SK-N-SH treated with all-trans-retinoic acid at 6 μM for 48 hours (cell line): Measurements from ENCODE around the gene CBLL2.

Source experiments
- ATAC-seq: fragments of 200-7000 bp; cut with Tn5 transposase; 3 replicates; pipeline ENCODE4 v1.9.1; 2020; ENCODE audit warnings: mild to moderate bottlenecking, moderate library complexity
- ARNTL ChIP-seq: fragments of 450-650 bp; formaldehyde crosslinking; IDR thresholded peaks from 2 replicates; pipeline ENCODE4 v1.5.0; 2020; ENCODE audit warnings: low read depth, mild to moderate bottlenecking, moderate library complexity, borderline replicate concordance
- BACH2 ChIP-seq: fragments of 250-450 bp; sonication (Bioruptor Pico); IDR thresholded peaks from 2 replicates; pipeline ENCODE4 v1.9.0; 2021; ENCODE audit warnings: mild to moderate bottlenecking, borderline replicate concordance
- CSDC2 ChIP-seq: fragments of 250-450 bp; sonication (Bioruptor Pico); IDR thresholded peaks from 2 replicates; pipeline ENCODE4 v1.5.0; 2020; ENCODE audit warnings: mild to moderate bottlenecking, moderate library complexity
- ESRRG ChIP-seq: fragments of 250-450 bp; sonication (Bioruptor Pico); IDR thresholded peaks from 2 replicates; pipeline ENCODE4 v1.6.1; 2021; ENCODE audit warnings: mild to moderate bottlenecking
- GLIS3 ChIP-seq: fragments of 250-450 bp; sonication (Bioruptor Pico); IDR thresholded peaks from 2 replicates; pipeline ENCODE4 v1.5.0; 2020; ENCODE audit warnings: mild to moderate bottlenecking, moderate library complexity
- ISL1 ChIP-seq: fragments of 250-450 bp; sonication (Bioruptor Pico); IDR thresholded peaks from 2 replicates; pipeline ENCODE4 v2.1.2; 2022; ENCODE audit warnings: mild to moderate bottlenecking, moderate library complexity
- OSR1 ChIP-seq: fragments of 250-450 bp; sonication (Bioruptor Pico); IDR thresholded peaks from 2 replicates; pipeline ENCODE4 v1.8.0; 2022; ENCODE audit warnings: moderate library complexity, mild to moderate bottlenecking, inconsistent platforms
- PPARA ChIP-seq: fragments of 250-450 bp; sonication (Bioruptor Pico); IDR thresholded peaks from 2 replicates; pipeline ENCODE4 v1.5.0; 2020; ENCODE audit warnings: mild to moderate bottlenecking, borderline replicate concordance
- RARB ChIP-seq: fragments of 250-450 bp; sonication (Bioruptor Pico); IDR thresholded peaks from 2 replicates; pipeline ENCODE4 v1.8.0; 2021; ENCODE audit warnings: mild to moderate bottlenecking, moderate library complexity
- TCF4 ChIP-seq: fragments of 250-450 bp; sonication (Bioruptor Pico); IDR thresholded peaks from 2 replicates; pipeline ENCODE4 v1.8.0; 2021; ENCODE audit warnings: mild to moderate bottlenecking, moderate library complexity, borderline replicate concordance
- TOX ChIP-seq: fragments of 250-450 bp; sonication (Bioruptor Pico); IDR thresholded peaks from 2 replicates; pipeline ENCODE4 v1.8.0; 2021; ENCODE audit warnings: mild to moderate bottlenecking, moderate library complexity, borderline replicate concordance
- ZC3H10 ChIP-seq: fragments of 250-450 bp; sonication (Bioruptor Pico); IDR thresholded peaks from 2 replicates; pipeline ENCODE4 v1.5.1; 2021; ENCODE audit warnings: mild to moderate bottlenecking, moderate library complexity
- ZFP3 ChIP-seq: fragments of 250-450 bp; sonication (Bioruptor Pico); IDR thresholded peaks from 2 replicates; pipeline ENCODE4 v1.5.0; 2020; ENCODE audit warnings: mild to moderate bottlenecking, moderate library complexity
- ZFP30 ChIP-seq: fragments of 450-650 bp; formaldehyde crosslinking; IDR thresholded peaks from 2 replicates; pipeline ENCODE4 v1.5.0; 2022; ENCODE audit warnings: mild to moderate bottlenecking, moderate library complexity
- ZNF565 ChIP-seq: fragments of 450-650 bp; formaldehyde crosslinking; conservative IDR thresholded peaks from 2 replicates; pipeline ENCODE4 v1.5.0; 2020; ENCODE audit warnings: low read depth, mild to moderate bottlenecking, moderate library complexity
- ZNF70 ChIP-seq: fragments of 450-650 bp; formaldehyde crosslinking; IDR thresholded peaks from 2 replicates; pipeline ENCODE4 v1.5.0; 2020; ENCODE audit warnings: mild to moderate bottlenecking, moderate library complexity
- ZNF8 ChIP-seq: fragments of 450-650 bp; formaldehyde crosslinking; IDR thresholded peaks from 2 replicates; pipeline ENCODE4 v1.5.0; 2020; ENCODE audit warnings: mild to moderate bottlenecking, moderate library complexity
- TF ChIP-seq, protein P1 (sequence below): fragments of 250-450 bp; sonication (Bioruptor Pico); IDR thresholded peaks from 2 replicates; pipeline ENCODE4 v1.5.1; 2021; ENCODE audit warnings: mild to moderate bottlenecking, moderate library complexity
- TF ChIP-seq, protein P2 (sequence below): fragments of 250-450 bp; sonication (Bioruptor Pico); IDR thresholded peaks from 2 replicates; pipeline ENCODE4 v1.8.0; 2020; ENCODE audit warnings: mild to moderate bottlenecking, moderate library complexity, borderline replicate concordance
- TF ChIP-seq, protein P3 (sequence below): fragments of 250-450 bp; sonication (Bioruptor Pico); IDR thresholded peaks from 2 replicates; pipeline ENCODE4 v1.8.0; 2021; ENCODE audit warnings: low read depth, mild to moderate bottlenecking, moderate library complexity, borderline replicate concordance
- TF ChIP-seq, protein P4 (sequence below): fragments of 250-450 bp; sonication (Bioruptor Pico); IDR thresholded peaks from 2 replicates; pipeline ENCODE4 v1.5.0; 2020; ENCODE audit warnings: mild to moderate bottlenecking, moderate library complexity
- TF ChIP-seq, protein P5 (sequence below): fragments of 250-450 bp; sonication (Bioruptor Pico); IDR thresholded peaks from 2 replicates; pipeline ENCODE4 v1.5.1; 2020; ENCODE audit warnings: low read depth, mild to moderate bottlenecking, moderate library complexity

The CBLL2 gene

DNA sequence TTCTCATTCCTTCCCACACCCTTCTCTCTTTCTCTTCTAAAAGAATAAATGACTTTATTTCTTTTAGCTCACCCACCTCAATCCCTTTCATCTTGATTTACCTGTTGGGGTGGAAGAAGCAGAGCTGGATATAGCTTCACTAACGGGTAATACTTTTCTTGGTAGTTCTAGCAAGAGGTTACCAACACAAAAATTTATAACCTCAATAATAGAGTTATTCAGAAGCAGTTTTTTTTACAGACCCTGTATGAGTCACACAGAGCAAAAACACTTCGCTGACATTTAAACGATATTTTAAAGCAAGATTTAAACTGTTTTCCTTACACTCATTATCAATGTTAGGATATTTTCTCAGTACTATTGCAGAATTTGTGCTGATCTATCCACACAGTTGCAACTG lies 42.4 kb downstream of the CBLL2 start (continued):
- TF ChIP-seq, protein P1, sequence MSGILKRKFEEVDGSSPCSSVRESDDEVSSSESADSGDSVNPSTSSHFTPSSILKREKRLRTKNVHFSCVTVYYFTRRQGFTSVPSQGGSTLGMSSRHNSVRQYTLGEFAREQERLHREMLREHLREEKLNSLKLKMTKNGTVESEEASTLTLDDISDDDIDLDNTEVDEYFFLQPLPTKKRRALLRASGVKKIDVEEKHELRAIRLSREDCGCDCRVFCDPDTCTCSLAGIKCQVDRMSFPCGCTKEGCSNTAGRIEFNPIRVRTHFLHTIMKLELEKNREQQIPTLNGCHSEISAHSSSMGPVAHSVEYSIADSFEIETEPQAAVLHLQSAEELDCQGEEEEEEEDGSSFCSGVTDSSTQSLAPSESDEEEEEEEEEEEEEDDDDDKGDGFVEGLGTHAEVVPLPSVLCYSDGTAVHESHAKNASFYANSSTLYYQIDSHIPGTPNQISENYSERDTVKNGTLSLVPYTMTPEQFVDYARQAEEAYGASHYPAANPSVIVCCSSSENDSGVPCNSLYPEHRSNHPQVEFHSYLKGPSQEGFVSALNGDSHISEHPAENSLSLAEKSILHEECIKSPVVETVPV, result no peak

DNA sequence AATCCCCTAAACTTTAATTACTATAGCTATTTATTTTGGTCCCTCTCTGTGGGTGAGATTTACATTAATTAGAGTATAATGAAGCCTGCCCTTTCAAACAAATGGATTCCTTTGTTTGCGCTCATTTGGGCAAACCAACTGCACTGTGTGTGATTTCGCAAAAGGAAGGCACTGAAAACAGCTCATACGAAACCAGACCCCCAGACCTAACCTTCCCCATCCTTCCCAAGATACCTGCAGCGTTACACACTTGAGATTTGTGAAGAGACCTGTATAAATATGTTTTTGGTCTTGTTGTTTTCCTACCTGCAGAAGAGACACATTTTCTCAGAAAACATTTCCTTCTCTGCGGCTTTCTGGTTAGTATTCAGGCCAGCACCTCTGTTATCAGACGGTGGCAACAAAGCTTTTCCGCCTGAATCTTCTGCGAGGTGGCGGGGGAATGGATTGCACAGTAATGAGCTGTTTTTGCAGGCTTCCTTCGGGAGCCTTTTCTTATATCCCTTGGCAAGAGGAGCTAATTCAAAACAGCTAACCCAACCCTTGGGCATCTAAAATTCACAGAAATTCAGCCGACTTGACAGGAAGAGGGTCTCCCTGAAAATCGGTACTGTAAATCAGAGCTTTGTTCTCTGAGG lies 47.6 kb downstream of the CBLL2 start:
- ATAC-seq, result no peak
- TF ChIP-seq RARB (CRISPR knock-in tag) (no peak), TOX (no peak), TCF4 (CRISPR knock-in tag) (no peak), ZNF565 (CRISPR knock-in tag) (no peak), GLIS3 (no peak), ARNTL (CRISPR knock-in tag) (no peak), BACH2 (no peak), ZC3H10 (no peak), PPARA (CRISPR knock-in tag) (no peak), ZFP30 (CRISPR knock-in tag) (no peak), ESRRG (CRISPR knock-in tag) (no peak), ZFP3 (no peak), CSDC2 (CRISPR knock-in tag) (no peak)
- TF ChIP-seq, protein P2, sequence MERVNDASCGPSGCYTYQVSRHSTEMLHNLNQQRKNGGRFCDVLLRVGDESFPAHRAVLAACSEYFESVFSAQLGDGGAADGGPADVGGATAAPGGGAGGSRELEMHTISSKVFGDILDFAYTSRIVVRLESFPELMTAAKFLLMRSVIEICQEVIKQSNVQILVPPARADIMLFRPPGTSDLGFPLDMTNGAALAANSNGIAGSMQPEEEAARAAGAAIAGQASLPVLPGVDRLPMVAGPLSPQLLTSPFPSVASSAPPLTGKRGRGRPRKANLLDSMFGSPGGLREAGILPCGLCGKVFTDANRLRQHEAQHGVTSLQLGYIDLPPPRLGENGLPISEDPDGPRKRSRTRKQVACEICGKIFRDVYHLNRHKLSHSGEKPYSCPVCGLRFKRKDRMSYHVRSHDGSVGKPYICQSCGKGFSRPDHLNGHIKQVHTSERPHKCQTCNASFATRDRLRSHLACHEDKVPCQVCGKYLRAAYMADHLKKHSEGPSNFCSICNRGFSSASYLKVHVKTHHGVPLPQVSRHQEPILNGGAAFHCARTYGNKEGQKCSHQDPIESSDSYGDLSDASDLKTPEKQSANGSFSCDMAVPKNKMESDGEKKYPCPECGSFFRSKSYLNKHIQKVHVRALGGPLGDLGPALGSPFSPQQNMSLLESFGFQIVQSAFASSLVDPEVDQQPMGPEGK (CRISPR knock-in tag), result no peak
- TF ChIP-seq, all 23 proteins: peak for 0

DNA sequence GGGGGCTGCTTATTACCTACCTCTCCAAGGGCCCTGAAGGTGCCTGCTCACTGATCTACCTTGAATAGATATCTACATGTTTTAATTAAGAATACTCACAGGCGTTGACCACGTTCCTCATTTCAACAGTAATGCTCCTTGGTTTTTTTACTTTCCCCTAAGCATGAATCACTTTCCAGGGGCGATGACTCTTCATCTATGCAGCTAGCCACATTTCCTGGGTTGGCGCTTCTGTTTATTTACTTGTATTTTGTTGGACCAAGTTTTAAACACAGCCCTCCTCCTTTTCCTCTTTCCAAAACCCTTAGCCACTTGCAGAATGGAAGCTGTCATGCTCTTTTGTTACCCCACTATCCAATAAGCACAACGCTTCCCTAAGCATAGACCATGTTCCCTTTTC lies 50.8 kb downstream of the CBLL2 start:
- TF ChIP-seq RARB (CRISPR knock-in tag) (no peak), ZNF8 (CRISPR knock-in tag) (no peak), TCF4 (CRISPR knock-in tag) (no peak), ZNF70 (CRISPR knock-in tag) (no peak), ZFP30 (CRISPR knock-in tag) (no peak), ZNF565 (CRISPR knock-in tag) (no peak), OSR1 (CRISPR knock-in tag) (no peak), BACH2 (no peak), ISL1 (CRISPR knock-in tag) (no peak), CSDC2 (CRISPR knock-in tag) (no peak), PPARA (CRISPR knock-in tag) (no peak), ZFP3 (no peak), TOX (no peak)
- TF ChIP-seq, protein P3, sequence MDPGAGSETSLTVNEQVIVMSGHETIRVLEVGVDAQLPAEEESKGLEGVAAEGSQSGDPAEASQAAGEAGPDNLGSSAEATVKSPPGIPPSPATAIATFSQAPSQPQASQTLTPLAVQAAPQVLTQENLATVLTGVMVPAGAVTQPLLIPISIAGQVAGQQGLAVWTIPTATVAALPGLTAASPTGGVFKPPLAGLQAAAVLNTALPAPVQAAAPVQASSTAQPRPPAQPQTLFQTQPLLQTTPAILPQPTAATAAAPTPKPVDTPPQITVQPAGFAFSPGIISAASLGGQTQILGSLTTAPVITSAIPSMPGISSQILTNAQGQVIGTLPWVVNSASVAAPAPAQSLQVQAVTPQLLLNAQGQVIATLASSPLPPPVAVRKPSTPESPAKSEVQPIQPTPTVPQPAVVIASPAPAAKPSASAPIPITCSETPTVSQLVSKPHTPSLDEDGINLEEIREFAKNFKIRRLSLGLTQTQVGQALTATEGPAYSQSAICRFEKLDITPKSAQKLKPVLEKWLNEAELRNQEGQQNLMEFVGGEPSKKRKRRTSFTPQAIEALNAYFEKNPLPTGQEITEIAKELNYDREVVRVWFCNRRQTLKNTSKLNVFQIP (CRISPR knock-in tag), result no peak
- TF ChIP-seq, protein P1, result no peak
- TF ChIP-seq, protein P4, sequence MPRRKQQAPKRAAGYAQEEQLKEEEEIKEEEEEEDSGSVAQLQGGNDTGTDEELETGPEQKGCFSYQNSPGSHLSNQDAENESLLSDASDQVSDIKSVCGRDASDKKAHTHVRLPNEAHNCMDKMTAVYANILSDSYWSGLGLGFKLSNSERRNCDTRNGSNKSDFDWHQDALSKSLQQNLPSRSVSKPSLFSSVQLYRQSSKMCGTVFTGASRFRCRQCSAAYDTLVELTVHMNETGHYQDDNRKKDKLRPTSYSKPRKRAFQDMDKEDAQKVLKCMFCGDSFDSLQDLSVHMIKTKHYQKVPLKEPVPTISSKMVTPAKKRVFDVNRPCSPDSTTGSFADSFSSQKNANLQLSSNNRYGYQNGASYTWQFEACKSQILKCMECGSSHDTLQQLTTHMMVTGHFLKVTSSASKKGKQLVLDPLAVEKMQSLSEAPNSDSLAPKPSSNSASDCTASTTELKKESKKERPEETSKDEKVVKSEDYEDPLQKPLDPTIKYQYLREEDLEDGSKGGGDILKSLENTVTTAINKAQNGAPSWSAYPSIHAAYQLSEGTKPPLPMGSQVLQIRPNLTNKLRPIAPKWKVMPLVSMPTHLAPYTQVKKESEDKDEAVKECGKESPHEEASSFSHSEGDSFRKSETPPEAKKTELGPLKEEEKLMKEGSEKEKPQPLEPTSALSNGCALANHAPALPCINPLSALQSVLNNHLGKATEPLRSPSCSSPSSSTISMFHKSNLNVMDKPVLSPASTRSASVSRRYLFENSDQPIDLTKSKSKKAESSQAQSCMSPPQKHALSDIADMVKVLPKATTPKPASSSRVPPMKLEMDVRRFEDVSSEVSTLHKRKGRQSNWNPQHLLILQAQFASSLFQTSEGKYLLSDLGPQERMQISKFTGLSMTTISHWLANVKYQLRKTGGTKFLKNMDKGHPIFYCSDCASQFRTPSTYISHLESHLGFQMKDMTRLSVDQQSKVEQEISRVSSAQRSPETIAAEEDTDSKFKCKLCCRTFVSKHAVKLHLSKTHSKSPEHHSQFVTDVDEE (CRISPR knock-in tag), result no peak
- TF ChIP-seq, protein P5, sequence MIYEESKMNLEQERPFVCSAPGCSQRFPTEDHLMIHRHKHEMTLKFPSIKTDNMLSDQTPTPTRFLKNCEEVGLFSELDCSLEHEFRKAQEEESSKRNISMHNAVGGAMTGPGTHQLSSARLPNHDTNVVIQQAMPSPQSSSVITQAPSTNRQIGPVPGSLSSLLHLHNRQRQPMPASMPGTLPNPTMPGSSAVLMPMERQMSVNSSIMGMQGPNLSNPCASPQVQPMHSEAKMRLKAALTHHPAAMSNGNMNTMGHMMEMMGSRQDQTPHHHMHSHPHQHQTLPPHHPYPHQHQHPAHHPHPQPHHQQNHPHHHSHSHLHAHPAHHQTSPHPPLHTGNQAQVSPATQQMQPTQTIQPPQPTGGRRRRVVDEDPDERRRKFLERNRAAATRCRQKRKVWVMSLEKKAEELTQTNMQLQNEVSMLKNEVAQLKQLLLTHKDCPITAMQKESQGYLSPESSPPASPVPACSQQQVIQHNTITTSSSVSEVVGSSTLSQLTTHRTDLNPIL, result no peak
- ATAC-seq, result no peak
